ENCODE data around the gene SPDYE1. TPM values are rescaled to one million over a fixed set of nuclear protein-coding genes. Genes with fewer than 3 reads are reported as not detected.
A peak's percentile ranks its signal among the peaks of the same experiment; 100 is the strongest.
"Not testable (repeated sequence)": the region's sequence is repeated elsewhere in the genome, so short reads cannot be mapped to it uniquely, and the experiment has no call there.

Gene SPDYE1
- total and polyA plus RNA-seq, 11 donors = 0.13 TPM; not detected in 10

- ATAC-seq (no peak), DNase-seq (no peak)
- Histone ChIP-seq H3K27me3 (no peaks in the 10 kb centered on the region), H3K27ac (no peak overlapping the region), H3K4me3 (no peak overlapping the region), H3K36me3 (no peaks in the 10 kb centered on the region), H3K4me1 (no peaks in the 10 kb centered on the region), H3K9me3 (no peaks in the 10 kb centered on the region)
- WGBS, 4 donors = 89 to 100% (median 94%) methylated on average over 1 of the region's 1 CpG
- intact Hi-C loops (cut with DNase I) = no loop called here
- TF ChIP-seq CTCF (IDR thresholded peaks at IDR 0.05) = no peak
- TF ChIP-seq POLR2A (IDR thresholded peaks at IDR 0.05) = no peak
Observed at GRCh38 chr7:43977525-43977924, 20.2 kb upstream of the SPDYE1 start.

GRCh38 chr7:43978102-43978501 is 19.6 kb upstream of the SPDYE1 start:
- H3K27ac ChIP-seq; ATAC-seq; intact Hi-C loops (cut with DNase I); H3K4me1 ChIP-seq; DNase-seq; H3K36me3 ChIP-seq; H3K4me3 ChIP-seq; H3K27me3 ChIP-seq; H3K9me3 ChIP-seq: not testable (repeated sequence)
- WGBS, 4 donors = 89 to 95% (median 92%) methylated on average over 11 of the region's 11 CpGs

GRCh38 chr7:43982848-43983247 is 14.8 kb upstream of the SPDYE1 start:
- 82% methylated on average over 3 of the region's 6 CpGs; no CpG with 5 or more reads in 3 of the 4 donors for WGBS, 4 donors
- H3K9me3 ChIP-seq; H3K27me3 ChIP-seq; intact Hi-C loops (cut with DNase I); H3K27ac ChIP-seq; H3K36me3 ChIP-seq; H3K4me1 ChIP-seq; DNase-seq; H3K4me3 ChIP-seq: not testable (repeated sequence)
- ATAC-seq = peak; percentile 5 to 36 (median 8)

GRCh38 chr7:43983736-43984135 is 14.0 kb upstream of the SPDYE1 start:
- H3K9me3 ChIP-seq; DNase-seq; H3K27me3 ChIP-seq; H3K4me3 ChIP-seq; intact Hi-C loops (cut with DNase I); H3K4me1 ChIP-seq; H3K36me3 ChIP-seq; ATAC-seq; H3K27ac ChIP-seq: not testable (repeated sequence)
- 86 to 100% (median 89%) methylated on average over 1 to 2 of the region's 2 CpGs for WGBS, 4 donors

GRCh38 chr7:43985904-43986864 is 11.5 kb upstream of the SPDYE1 start:
- H3K36me3 ChIP-seq; H3K9me3 ChIP-seq; intact Hi-C loops (cut with DNase I); H3K27me3 ChIP-seq; H3K4me1 ChIP-seq: not testable (repeated sequence)
- 25 to 54% (median 40%) methylated on average over 10 to 31 of the region's 33 CpGs for WGBS, 4 donors
- ATAC-seq (peak; percentile 47 to 82 (median 63)), DNase-seq (peak in 4 of 5 donors; percentile 21 to 89 (median 70))
- Histone ChIP-seq H3K27ac (peak overlapping the region in 2 of 12 donors; percentile 11 to 34), H3K4me3 (peak overlapping the region in 1 of 12 donors; percentile 15)
- peak; percentile 51 to 78 (median 67) for TF ChIP-seq CTCF (IDR thresholded peaks at IDR 0.05)

GRCh38 chr7:43987476-43987875 is 10.2 kb upstream of the SPDYE1 start:
- H3K4me3 ChIP-seq; H3K9me3 ChIP-seq; H3K36me3 ChIP-seq; intact Hi-C loops (cut with DNase I); DNase-seq; H3K27me3 ChIP-seq; ATAC-seq; H3K27ac ChIP-seq; H3K4me1 ChIP-seq: not testable (repeated sequence)
- WGBS, 4 donors = 79 to 93% (median 88%) methylated on average over 7 to 9 of the region's 9 CpGs

- 74 to 83% (median 75%) methylated on average over 8 to 12 of the region's 12 CpGs for WGBS, 4 donors
- ATAC-seq (peak in 2 of 4 donors; percentile 38 to 43), DNase-seq (peak in 1 of 5 donors; percentile 52)
- H3K36me3 ChIP-seq = peaks cover 0 to 17% (median 2%) of the 10 kb centered on the region in 9 donors
- H3K4me1 ChIP-seq; H3K4me3 ChIP-seq; H3K27ac ChIP-seq; H3K9me3 ChIP-seq; intact Hi-C loops (cut with DNase I); H3K27me3 ChIP-seq: not testable (repeated sequence)
Observed at GRCh38 chr7:43990011-43990585, 7.6 kb upstream of the SPDYE1 start.

- 87 to 100% (median 93%) methylated on average over 1 of the region's 1 CpG for WGBS, 4 donors
- H3K27me3 ChIP-seq; H3K9me3 ChIP-seq; H3K4me3 ChIP-seq; DNase-seq; H3K27ac ChIP-seq; intact Hi-C loops (cut with DNase I); H3K4me1 ChIP-seq; ATAC-seq: not testable (repeated sequence)
- H3K36me3 ChIP-seq = peaks cover 0 to 17% (median 2%) of the 10 kb centered on the region in 9 donors
Observed at GRCh38 chr7:43990829-43991228, 6.9 kb upstream of the SPDYE1 start.

GRCh38 chr7:43992896-43993295 is 4.8 kb upstream of the SPDYE1 start:
- WGBS, 4 donors = 82 to 89% (median 85%) methylated on average over 7 of the region's 7 CpGs
- H3K4me3 ChIP-seq; H3K27me3 ChIP-seq; H3K9me3 ChIP-seq; H3K4me1 ChIP-seq; DNase-seq; H3K27ac ChIP-seq; intact Hi-C loops (cut with DNase I); ATAC-seq: not testable (repeated sequence)
- H3K36me3 ChIP-seq = peaks cover 0 to 13% (median 0%) of the 10 kb centered on the region in 9 donors
